ENCODE results near the gene EDIL3. TPM values are rescaled to one million over a fixed set of nuclear protein-coding genes. Genes with fewer than 3 reads are reported as not detected.

The EDIL3 gene
- total and polyA plus RNA-seq, 9 of the 15 experiments (the other 6 are each of a cell fraction or from before 2014, with no cell fraction given), result 0.09 TPM; not detected in 8

DNA sequence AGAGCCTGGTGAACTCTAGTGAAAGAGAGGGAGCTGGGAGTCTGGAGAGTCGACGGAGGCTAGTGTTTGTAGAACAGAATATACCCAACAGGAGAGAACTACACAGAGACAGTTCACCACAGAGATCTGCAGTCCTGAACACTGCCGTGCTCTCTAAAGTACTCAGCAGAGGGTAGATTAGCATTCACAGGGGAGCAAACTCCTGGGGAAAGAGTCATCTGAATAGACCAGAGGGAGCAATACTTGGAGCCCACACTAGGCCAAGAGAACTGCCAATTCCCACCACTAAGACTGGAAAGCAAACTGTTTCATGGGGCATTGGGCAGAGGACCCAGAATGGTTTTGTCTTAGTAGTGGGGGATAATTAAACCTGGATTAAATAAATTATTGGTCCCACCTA, 235.6 kb downstream of the EDIL3 start:
- in situ Hi-C loops (cut with MboI) (no loop called here), intact Hi-C loops (cut with micrococcal nuclease) (no loop called here)
- Histone ChIP-seq H3K9me1 (ENCODE audit: control insufficient read depth, insufficient read depth, low read length) (no peaks in the 10 kb centered on the region), H3K4me3 (no peak overlapping the region), H3K9ac (ENCODE audit: insufficient read depth in 1 of 2, low read depth in 2 of 2, low read length in 2 of 2) (no peak overlapping the region), H2AFZ (ENCODE audit: low read depth, low read length) (no peak overlapping the region), H3K36me3 (ENCODE audit: control insufficient read depth, insufficient read depth, low read length) (no peaks in the 10 kb centered on the region), H3K9me3 (replicated peaks; ENCODE audit: control insufficient read depth, insufficient read depth, low read depth, low read length) (no peaks in the 10 kb centered on the region; the same call in 1 of the 2 replicates), H3K27ac (ENCODE audit: extremely low read depth, low read depth, low read length) (no peak overlapping the region), H3K79me2 (ENCODE audit: control insufficient read depth, insufficient read depth, low read length) (no peaks in the 10 kb centered on the region), H3K27me3 (ENCODE audit: control insufficient read depth in 2 of 2, insufficient read depth in 2 of 2, low read length in 2 of 2) (no peaks in the 10 kb centered on the region), H3K4me1 (replicated peaks in 1 of 2; ENCODE audit: control insufficient read depth in 2 of 2, insufficient read depth in 2 of 2, low read length in 2 of 2) (no peaks in the 10 kb centered on the region), H4K20me1 (replicated peaks; ENCODE audit: control insufficient read depth, insufficient read depth, low read length) (no peaks in the 10 kb centered on the region), H3K4me2 (ENCODE audit: insufficient read depth, low read length) (no peak overlapping the region)
- FAIRE-seq (no peak), ATAC-seq (no peak), DNase-seq (ENCODE audit: extremely low read depth in 1 of 4, low spot score in 3 of 4) (no peak)
- ChIA-PET POLR2A (no interaction called here), CTCF (ENCODE audit: low intra/inter-chr PET ratio) (no interaction called here)
- BruUV-seq (replicated peaks), result no TSS peak
- WGBS (ENCODE audit: insufficient coverage, low coverage, missing lambda C conversion rate), result 0% methylated on average over 3 of the region's 3 CpGs
- TF ChIP-seq POLR2AphosphoS5 (IDR thresholded peaks at IDR 0.05; ENCODE audit: control insufficient read depth, insufficient read depth, low read depth, low read length), result no peak

DNA sequence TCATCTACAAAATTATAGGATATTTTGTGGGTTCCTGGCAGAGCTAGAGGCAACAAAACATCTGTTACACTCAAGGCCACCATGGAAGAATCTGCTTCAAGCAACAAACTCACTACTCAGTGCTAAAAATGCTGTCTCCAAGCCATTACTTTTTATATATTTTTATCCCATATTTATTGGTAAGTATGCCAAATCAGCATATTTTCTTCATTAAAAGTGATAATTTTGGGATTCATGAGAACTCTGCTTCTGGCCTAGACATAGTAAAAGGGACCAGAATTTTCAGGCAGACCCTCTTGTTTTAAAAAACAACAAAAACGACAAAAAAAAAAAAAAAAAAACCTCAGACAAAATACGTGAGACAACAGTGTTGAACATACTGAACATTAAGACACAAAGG, 236.0 kb downstream of the EDIL3 start:
- no peaks in the 10 kb centered on the region for H3K36me3 ChIP-seq (ENCODE audit: control insufficient read depth, insufficient read depth, low read length)
- no peaks in the 10 kb centered on the region for H3K27me3 ChIP-seq (ENCODE audit: control insufficient read depth in 2 of 2, insufficient read depth in 2 of 2, low read length in 2 of 2)
- H3K9me1 ChIP-seq (ENCODE audit: control insufficient read depth, insufficient read depth, low read length), result no peaks in the 10 kb centered on the region
- DNase-seq (ENCODE audit: extremely low read depth in 1 of 4, low spot score in 3 of 4) (no peak), FAIRE-seq (no peak), ATAC-seq (no peak)
- BruUV-seq (replicated peaks), result no TSS peak
- no peak overlapping the region for H3K9ac ChIP-seq (ENCODE audit: insufficient read depth in 1 of 2, low read depth in 2 of 2, low read length in 2 of 2)
- H2AFZ ChIP-seq (ENCODE audit: low read depth, low read length), result no peak overlapping the region
- no peaks in the 10 kb centered on the region; the same call in 1 of the 2 replicates for H3K9me3 ChIP-seq (replicated peaks; ENCODE audit: control insufficient read depth, insufficient read depth, low read depth, low read length)
- H3K4me2 ChIP-seq (ENCODE audit: insufficient read depth, low read length), result no peak overlapping the region
- POLR2A ChIA-PET, result no interaction called here
- WGBS (ENCODE audit: insufficient coverage, low coverage, missing lambda C conversion rate), result 0% methylated on average over 2 of the region's 2 CpGs
- CTCF ChIA-PET (ENCODE audit: low intra/inter-chr PET ratio), result no interaction called here
- intact Hi-C loops (cut with micrococcal nuclease) (no loop called here), in situ Hi-C loops (cut with MboI) (no loop called here)
- TF ChIP-seq FOXK1 (CRISPR knock-in tag; IDR thresholded peaks at IDR 0.05; ENCODE audit: borderline replicate concordance) (no peak), PTRF (tag; IDR thresholded peaks at IDR 0.05) (no peak)
- no peak overlapping the region for H3K4me3 ChIP-seq
- no peaks in the 10 kb centered on the region for H3K79me2 ChIP-seq (ENCODE audit: control insufficient read depth, insufficient read depth, low read length)
- no peak overlapping the region for H3K27ac ChIP-seq (ENCODE audit: extremely low read depth, low read depth, low read length)
- no peaks in the 10 kb centered on the region for H3K4me1 ChIP-seq (replicated peaks in 1 of 2; ENCODE audit: control insufficient read depth in 2 of 2, insufficient read depth in 2 of 2, low read length in 2 of 2)
- H4K20me1 ChIP-seq (replicated peaks; ENCODE audit: control insufficient read depth, insufficient read depth, low read length), result no peaks in the 10 kb centered on the region

Data from K562 (cell line).